SU-DHL-6 (cell line): ENCODE data around the gene SERINC3.

ENCODE experiments used
- CTCF ChIP-seq: fragments of 200-600 bp; sonication (generic); IDR thresholded peaks from one replicate; pipeline ENCODE4 v1.5.1; 2017; ENCODE audit warnings: antibody characterized with exemption, mild to moderate bottlenecking, low read length, moderate library complexity; ENCODE audit not compliant: insufficient read depth, poor library complexity, severe bottlenecking
- EZH2phosphoT487 ChIP-seq: fragments of 200-600 bp; sonication (generic), shearing (Covaris generic); conservative IDR thresholded peaks from 2 replicates; pipeline ENCODE4 v1.6.1; 2018; ENCODE audit warnings: mild to moderate bottlenecking, antibody characterized with exemption, low read length, moderate library complexity, mixed read lengths

- TF ChIP-seq EZH2phosphoT487, result no peak
- TF ChIP-seq CTCF, result no peak
These were observed 14.3 kb upstream of the SERINC3 start for GRCh38 chr20:44536175-44536574.
